ENCODE data around the gene PPM1L. TPM values are rescaled to one million over a fixed set of nuclear protein-coding genes. Genes with fewer than 3 reads are reported as not detected.

The PPM1L gene
- total RNA-seq, 1 experiment from 2014 or later, result 7.3 TPM

GRCh38 chr3:160820430-160820829 is 64.4 kb downstream of the PPM1L start:
- Histone ChIP-seq H2BK5ac (ENCODE audit: insufficient read length, low read length) (no peak overlapping the region), H3T11ph (ENCODE audit: low read length) (no peak overlapping the region), H3K4me2 (ENCODE audit: insufficient read depth, insufficient read length, low read length) (no peak overlapping the region), H3K9ac (ENCODE audit: extremely low read depth, insufficient read length, low read length) (no peak overlapping the region), H3K14ac (ENCODE audit: insufficient read depth, low read length) (no peak overlapping the region), H3K4me1 (ENCODE audit: insufficient read depth, low read length) (no peaks in the 10 kb centered on the region; the same call in 1 of the 2 replicates), H3K27ac (ENCODE audit: insufficient read length, low read depth, low read length) (no peak overlapping the region), H3K18ac (ENCODE audit: insufficient read length, low read depth, low read length) (no peak overlapping the region), H4K8ac (replicated peaks; ENCODE audit: insufficient read length, low read depth, low read length) (no peak overlapping the region), H2BK15ac (ENCODE audit: low read depth, low read length) (no peak overlapping the region), H3K27me3 (ENCODE audit: insufficient read depth, low read length) (no peaks in the 10 kb centered on the region), H3K23me2 (ENCODE audit: insufficient read length, low read depth, low read length, poor library complexity, severe bottlenecking) (no peaks in the 10 kb centered on the region), H4K20me1 (ENCODE audit: control insufficient read depth, insufficient read depth, insufficient read length) (no peaks in the 10 kb centered on the region), H4K91ac (ENCODE audit: insufficient read length, low read depth, low read length) (no peak overlapping the region), H3K79me2 (ENCODE audit: insufficient read depth, low read length) (no peaks in the 10 kb centered on the region), H3K56ac (ENCODE audit: insufficient read length, low read depth, low read length) (no peak overlapping the region), H3K23ac (ENCODE audit: insufficient read length, low read depth, low read length) (no peak overlapping the region), H2BK120ac (ENCODE audit: low read depth, low read length, poor library complexity, severe bottlenecking) (no peak overlapping the region), H3K79me1 (ENCODE audit: insufficient read depth, low read depth, low read length, poor library complexity, severe bottlenecking) (no peaks in the 10 kb centered on the region), H2BK12ac (ENCODE audit: insufficient read length, low read depth, low read length) (no peak overlapping the region), H2AK5ac (ENCODE audit: insufficient read length, low read length) (no peak overlapping the region), H4K5ac (ENCODE audit: insufficient read length, low read depth, low read length) (no peak overlapping the region), H2AFZ (ENCODE audit: low read length) (no peak overlapping the region), H3K9me3 (ENCODE audit: control insufficient read depth, low read depth, low read length) (no peaks in the 10 kb centered on the region), H3K4ac (ENCODE audit: low read depth, low read length) (no peak overlapping the region), H2BK20ac (ENCODE audit: low read depth, low read length, poor library complexity, severe bottlenecking) (no peak overlapping the region)
- peaks cover 5 to 10% of the 10 kb centered on the region in 2 experiments for H3K4me1 Mint-ChIP-seq
- H3K9me3 Mint-ChIP-seq, result no peaks in the 10 kb centered on the region
- WGBS (ENCODE audit: extremely low coverage, insufficient read length, low lambda C conversion rate), result no CpG with 5 or more reads among the region's 1 CpG
- no peak overlapping the region for H3K4me3 Mint-ChIP-seq
- no peak for TF ChIP-seq CTCF (conservative IDR thresholded peaks at IDR 0.05)
- DNase-seq, result no peak
- H3K27me3 Mint-ChIP-seq (ENCODE audit: low read depth), result no peaks in the 10 kb centered on the region
- H3K27ac Mint-ChIP-seq, result no peak overlapping the region
- H3K36me3 Mint-ChIP-seq (ENCODE audit: insufficient read depth in 1 of 3, low read depth in 3 of 3), result no peaks in the 10 kb centered on the region
